ENCODE results near the gene COL13A1.

COL13A1 gene

DNA sequence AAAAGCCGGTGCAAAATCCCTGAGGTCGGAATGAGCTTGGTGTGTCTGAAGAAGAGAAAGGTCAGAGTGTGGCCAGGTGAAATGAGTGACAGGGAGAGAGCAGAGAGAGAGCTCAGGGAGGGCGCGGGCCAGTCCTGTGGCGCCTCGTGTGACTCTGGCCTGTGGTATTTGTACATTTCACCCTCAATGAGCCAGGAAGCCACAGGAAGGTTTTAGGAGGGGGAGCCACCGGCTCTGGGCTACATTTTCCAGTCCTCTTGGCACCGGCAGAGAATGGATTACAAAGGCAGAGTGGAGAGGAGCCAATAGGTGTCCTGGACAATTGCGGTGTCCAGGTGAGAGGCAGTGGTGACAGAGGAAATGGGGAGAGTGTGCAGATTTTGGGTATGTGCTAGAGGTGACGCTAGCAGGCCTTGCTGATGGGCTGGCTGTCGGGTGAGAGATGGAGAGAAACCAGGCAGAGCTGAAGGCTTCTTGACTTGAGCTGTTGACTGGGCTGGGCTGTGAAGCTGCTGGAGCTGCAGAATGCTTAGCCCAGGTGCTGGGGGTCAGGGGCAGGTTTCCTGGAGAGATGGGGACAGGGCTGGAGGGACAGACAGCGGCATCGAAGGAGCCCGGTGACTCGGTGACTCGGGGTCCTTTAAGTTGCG lies 38.1 kb downstream of the COL13A1 start:
- Histone ChIP-seq H3K9me2 (ENCODE audit: low read depth, low read length) (no peaks in the 10 kb centered on the region), H3K9ac (ENCODE audit: low read length) (no peak overlapping the region), H3K79me2 (ENCODE audit: insufficient read depth, low read length) (no peaks in the 10 kb centered on the region), H3K9me3 (ENCODE audit: low read length) (no peaks in the 10 kb centered on the region), H3K4me1 (ENCODE audit: insufficient read depth, low read length, severe bottlenecking) (no peaks in the 10 kb centered on the region), H3K27me3 (ENCODE audit: insufficient read depth, low read length) (no peaks in the 10 kb centered on the region), H3F3A (ENCODE audit: insufficient read depth, low read length) (no peaks in the 10 kb centered on the region), H3K4me3 (ENCODE audit: low read depth, low read length, poor library complexity, severe bottlenecking) (no peak overlapping the region), H4K20me1 (ENCODE audit: insufficient read depth, low read length) (no peaks in the 10 kb centered on the region), H3K36me3 (ENCODE audit: insufficient read depth, low read length) (no peaks in the 10 kb centered on the region), H2AFZ (ENCODE audit: low read length) (no peak overlapping the region), H3K27ac (ENCODE audit: low read depth, low read length, poor library complexity, severe bottlenecking) (no peak overlapping the region), H3K4me2 (ENCODE audit: low read length) (no peak overlapping the region)
- TF ChIP-seq, protein P1, sequence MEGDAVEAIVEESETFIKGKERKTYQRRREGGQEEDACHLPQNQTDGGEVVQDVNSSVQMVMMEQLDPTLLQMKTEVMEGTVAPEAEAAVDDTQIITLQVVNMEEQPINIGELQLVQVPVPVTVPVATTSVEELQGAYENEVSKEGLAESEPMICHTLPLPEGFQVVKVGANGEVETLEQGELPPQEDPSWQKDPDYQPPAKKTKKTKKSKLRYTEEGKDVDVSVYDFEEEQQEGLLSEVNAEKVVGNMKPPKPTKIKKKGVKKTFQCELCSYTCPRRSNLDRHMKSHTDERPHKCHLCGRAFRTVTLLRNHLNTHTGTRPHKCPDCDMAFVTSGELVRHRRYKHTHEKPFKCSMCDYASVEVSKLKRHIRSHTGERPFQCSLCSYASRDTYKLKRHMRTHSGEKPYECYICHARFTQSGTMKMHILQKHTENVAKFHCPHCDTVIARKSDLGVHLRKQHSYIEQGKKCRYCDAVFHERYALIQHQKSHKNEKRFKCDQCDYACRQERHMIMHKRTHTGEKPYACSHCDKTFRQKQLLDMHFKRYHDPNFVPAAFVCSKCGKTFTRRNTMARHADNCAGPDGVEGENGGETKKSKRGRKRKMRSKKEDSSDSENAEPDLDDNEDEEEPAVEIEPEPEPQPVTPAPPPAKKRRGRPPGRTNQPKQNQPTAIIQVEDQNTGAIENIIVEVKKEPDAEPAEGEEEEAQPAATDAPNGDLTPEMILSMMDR (IDR thresholded peaks at IDR 0.05; ENCODE audit: low read length) = no peak
- TF ChIP-seq EZH2 (IDR thresholded peaks at IDR 0.05; ENCODE audit: borderline replicate concordance, low read length) = no peak

DNA sequence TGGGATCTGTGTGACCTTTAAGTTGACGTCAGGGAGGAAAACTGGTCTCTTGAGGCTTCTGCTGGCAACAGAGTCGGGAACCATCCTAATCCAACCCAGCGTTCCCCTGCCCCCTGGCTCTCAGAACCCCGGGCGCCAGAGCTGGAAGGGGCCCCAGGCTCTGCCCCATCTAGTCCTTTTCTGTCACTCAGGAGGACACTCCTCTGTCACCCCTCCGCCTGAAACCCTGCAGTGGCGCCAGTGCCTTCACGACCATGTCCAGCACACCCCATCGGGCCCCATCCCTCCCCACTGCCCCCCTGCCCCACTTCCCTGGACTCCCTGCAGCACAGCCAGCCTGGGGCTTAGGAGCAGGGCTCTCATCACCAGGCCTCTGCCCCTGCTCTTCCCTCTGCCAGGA lies 39.1 kb downstream of the COL13A1 start:
- Histone ChIP-seq H3K79me2 (ENCODE audit: insufficient read depth, low read length) (no peaks in the 10 kb centered on the region), H3K27me3 (ENCODE audit: insufficient read depth, low read length) (0 out of 2 replicates have a peak, but pooled peaks cover 4% of the 10 kb centered on the region), H3K9me3 (ENCODE audit: low read length) (no peaks in the 10 kb centered on the region), H3K9ac (ENCODE audit: low read length) (no peak overlapping the region), H3K4me2 (ENCODE audit: low read length) (no peak overlapping the region), H3K9me2 (ENCODE audit: low read depth, low read length) (no peaks in the 10 kb centered on the region), H4K20me1 (ENCODE audit: insufficient read depth, low read length) (no peaks in the 10 kb centered on the region), H3F3A (ENCODE audit: insufficient read depth, low read length) (no peaks in the 10 kb centered on the region), H3K4me3 (ENCODE audit: low read depth, low read length, poor library complexity, severe bottlenecking) (no peak overlapping the region), H3K36me3 (ENCODE audit: insufficient read depth, low read length) (no peaks in the 10 kb centered on the region), H3K4me1 (ENCODE audit: insufficient read depth, low read length, severe bottlenecking) (no peaks in the 10 kb centered on the region), H2AFZ (ENCODE audit: low read length) (no peak overlapping the region), H3K27ac (ENCODE audit: low read depth, low read length, poor library complexity, severe bottlenecking) (no peak overlapping the region)
- no peak for TF ChIP-seq EZH2 (IDR thresholded peaks at IDR 0.05; ENCODE audit: borderline replicate concordance, low read length)
- TF ChIP-seq, protein P1 (IDR thresholded peaks at IDR 0.05; ENCODE audit: low read length) = no peak

GRCh38 chr10:69842020-69842419 lies 40.3 kb downstream of the COL13A1 start:
- Histone ChIP-seq H3K27me3 (ENCODE audit: insufficient read depth, low read length) (0 out of 2 replicates have a peak, but pooled peaks cover 6% of the 10 kb centered on the region), H3K4me2 (ENCODE audit: low read length) (no peak overlapping the region), H3K27ac (ENCODE audit: low read depth, low read length, poor library complexity, severe bottlenecking) (no peak overlapping the region), H4K20me1 (ENCODE audit: insufficient read depth, low read length) (no peaks in the 10 kb centered on the region), H3K36me3 (ENCODE audit: insufficient read depth, low read length) (no peaks in the 10 kb centered on the region), H3K9me2 (ENCODE audit: low read depth, low read length) (no peaks in the 10 kb centered on the region), H2AFZ (ENCODE audit: low read length) (no peak overlapping the region), H3K79me2 (ENCODE audit: insufficient read depth, low read length) (no peaks in the 10 kb centered on the region), H3K9me3 (ENCODE audit: low read length) (no peaks in the 10 kb centered on the region), H3F3A (ENCODE audit: insufficient read depth, low read length) (no peaks in the 10 kb centered on the region), H3K9ac (ENCODE audit: low read length) (no peak overlapping the region), H3K4me3 (ENCODE audit: low read depth, low read length, poor library complexity, severe bottlenecking) (no peak overlapping the region), H3K4me1 (ENCODE audit: insufficient read depth, low read length, severe bottlenecking) (no peaks in the 10 kb centered on the region)
- no peak for TF ChIP-seq EZH2 (IDR thresholded peaks at IDR 0.05; ENCODE audit: borderline replicate concordance, low read length)
- TF ChIP-seq, protein P1 (IDR thresholded peaks at IDR 0.05; ENCODE audit: low read length) = no peak
